Esophagus squamous epithelium (tissue), 5 donors: ENCODE measurements around the gene NPEPL1. TPM values are rescaled to one million over a fixed set of nuclear protein-coding genes. Genes with fewer than 3 reads are reported as not detected.
A peak's percentile ranks its signal among the peaks of the same experiment; 100 is the strongest.

Source experiments
- DNase-seq: peaks from one replicate; lab custom pipeline; 2025; lab: John Stamatoyannopoulos, UW
- H3K27ac ChIP-seq, 4 donors: fragments of 200-600 bp; sonication (generic); one replicate each; pipeline ENCODE4 v1.5.1; 2016 to 2019; ENCODE audit warnings: mild to moderate bottlenecking in 1 of 4
- H3K27me3 ChIP-seq, 4 donors: fragments of 200-600 bp; sonication (generic); 1 replicate in 3 of 4; 2 replicates in 1 of 4; pipeline versions ENCODE4 v1.5.1 to v1.6.0; 2017 to 2021; ENCODE audit warnings: antibody characterized with exemption in 1 of 4
- H3K36me3 ChIP-seq, 3 donors: fragments of 200-600 bp; sonication (generic); one replicate each; pipeline ENCODE4 v1.5.1; 2016 to 2019
- H3K4me1 ChIP-seq, 3 donors: fragments of 200-600 bp; sonication (generic); one replicate each; pipeline ENCODE4 v1.5.1; 2017 to 2019
- H3K4me3 ChIP-seq, 4 donors: fragments of 200-600 bp; sonication (generic); 1 replicate in 3 of 4; 2 replicates in 1 of 4; pipeline ENCODE4 v1.5.1; 2016 to 2019; ENCODE audit warnings: mild to moderate bottlenecking in 2 of 4, moderate library complexity in 1 of 4
- H3K9me3 ChIP-seq, 3 donors: fragments of 200-600 bp; sonication (generic); one replicate each; pipeline ENCODE4 v1.5.1; 2016 to 2019
- POLR2A ChIP-seq, 4 donors: fragments of 450-650 bp; IDR thresholded peaks; one replicate each; pipeline ENCODE4 v1.6.1; 2017; ENCODE audit warnings: antibody characterized with exemption in 4 of 4, mild to moderate bottlenecking in 4 of 4, moderate library complexity in 3 of 4
- WGBS, 2 donors: methylation state at CpG; one replicate each; pipeline ENCODE4 v1.1.5; 2018; 5-methylcytosine and 5-hydroxymethylcytosine counted together
- intact Hi-C: fragments of 100-400 bp; cut with DNase I; formaldehyde crosslinking; loops from one replicate; pipeline ENCODE4 v1.15.0; 2022
- total RNA-seq, 4 donors: library from RNA; depleted of rRNA; stranded (reverse); fragments of >200 nt; gene quantifications; one replicate each; pipeline ENCODE4 v1.1.0, GENCODE V29; 2016
- TF ChIP-seq, protein P1 (sequence below), 6 experiments: fragments of 450-650 bp in 4 of 6; fragments of 200-600 bp in 2 of 6; sonication (generic) in 2 of 6; IDR thresholded peaks; one replicate each; pipeline ENCODE4 v1.5.1; 2016 to 2019; ENCODE audit warnings: antibody characterized with exemption in 6 of 6, mild to moderate bottlenecking in 4 of 6, moderate library complexity in 4 of 6
- donor health status: DM: yes; HTN: yes; CAD: no.

NPEPL1 gene
- total RNA-seq, 4 donors from 2014 or later: 16.7 to 36.0 (median 21.0) TPM

DNA sequence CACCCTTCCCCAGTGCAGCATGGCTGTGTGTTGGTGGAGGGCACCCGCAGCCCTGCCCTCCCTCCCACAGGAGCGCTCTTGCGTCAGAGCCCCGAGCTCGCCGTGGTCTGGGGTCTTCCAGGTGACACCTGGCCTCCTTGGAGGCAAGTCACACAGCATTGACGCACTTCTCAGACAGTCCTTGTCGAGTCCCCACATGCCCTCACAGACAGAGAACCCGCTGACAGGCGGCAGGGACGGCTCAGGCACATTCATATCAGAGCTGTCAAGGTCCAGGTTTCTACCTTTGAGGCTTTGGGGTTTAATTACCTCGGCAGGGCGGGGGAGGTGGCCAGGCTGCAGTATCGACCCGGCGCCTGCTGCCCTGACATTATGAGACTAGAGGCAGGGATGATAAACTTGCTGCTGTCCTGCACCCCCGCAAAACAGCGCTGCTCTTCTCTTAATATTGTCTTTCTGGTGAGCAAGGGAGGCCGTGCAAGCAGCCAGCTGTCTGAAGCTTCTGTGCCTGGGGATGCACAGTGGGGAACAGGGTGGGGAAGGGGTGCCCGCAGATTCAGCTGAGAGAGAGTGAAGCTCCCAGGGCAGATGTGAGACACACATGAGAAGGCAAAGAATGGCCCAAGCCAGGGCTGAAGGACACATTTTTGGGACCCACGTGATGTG, 4.7 kb downstream of the NPEPL1 start:
- no peak overlapping the region for H3K4me3 ChIP-seq
- H3K4me1 ChIP-seq: peaks cover 16 to 19% (median 16%) of the 10 kb centered on the region in 3 donors
- TF ChIP-seq POLR2A (IDR thresholded peaks at IDR 0.05): no peak
- TF ChIP-seq, protein P1, sequence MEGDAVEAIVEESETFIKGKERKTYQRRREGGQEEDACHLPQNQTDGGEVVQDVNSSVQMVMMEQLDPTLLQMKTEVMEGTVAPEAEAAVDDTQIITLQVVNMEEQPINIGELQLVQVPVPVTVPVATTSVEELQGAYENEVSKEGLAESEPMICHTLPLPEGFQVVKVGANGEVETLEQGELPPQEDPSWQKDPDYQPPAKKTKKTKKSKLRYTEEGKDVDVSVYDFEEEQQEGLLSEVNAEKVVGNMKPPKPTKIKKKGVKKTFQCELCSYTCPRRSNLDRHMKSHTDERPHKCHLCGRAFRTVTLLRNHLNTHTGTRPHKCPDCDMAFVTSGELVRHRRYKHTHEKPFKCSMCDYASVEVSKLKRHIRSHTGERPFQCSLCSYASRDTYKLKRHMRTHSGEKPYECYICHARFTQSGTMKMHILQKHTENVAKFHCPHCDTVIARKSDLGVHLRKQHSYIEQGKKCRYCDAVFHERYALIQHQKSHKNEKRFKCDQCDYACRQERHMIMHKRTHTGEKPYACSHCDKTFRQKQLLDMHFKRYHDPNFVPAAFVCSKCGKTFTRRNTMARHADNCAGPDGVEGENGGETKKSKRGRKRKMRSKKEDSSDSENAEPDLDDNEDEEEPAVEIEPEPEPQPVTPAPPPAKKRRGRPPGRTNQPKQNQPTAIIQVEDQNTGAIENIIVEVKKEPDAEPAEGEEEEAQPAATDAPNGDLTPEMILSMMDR (IDR thresholded peaks at IDR 0.05): no peak
- intact Hi-C loops: no loop called here
- H3K27ac ChIP-seq: no peak overlapping the region
- no peak for DNase-seq
- H3K27me3 ChIP-seq: no peaks in the 10 kb centered on the region
- no peaks in the 10 kb centered on the region for H3K9me3 ChIP-seq
- peaks cover 15 to 79% (median 22%) of the 10 kb centered on the region in 3 donors for H3K36me3 ChIP-seq
- WGBS, 2 donors: 66 to 93% methylated on average over 2 of the region's 21 CpGs

DNA sequence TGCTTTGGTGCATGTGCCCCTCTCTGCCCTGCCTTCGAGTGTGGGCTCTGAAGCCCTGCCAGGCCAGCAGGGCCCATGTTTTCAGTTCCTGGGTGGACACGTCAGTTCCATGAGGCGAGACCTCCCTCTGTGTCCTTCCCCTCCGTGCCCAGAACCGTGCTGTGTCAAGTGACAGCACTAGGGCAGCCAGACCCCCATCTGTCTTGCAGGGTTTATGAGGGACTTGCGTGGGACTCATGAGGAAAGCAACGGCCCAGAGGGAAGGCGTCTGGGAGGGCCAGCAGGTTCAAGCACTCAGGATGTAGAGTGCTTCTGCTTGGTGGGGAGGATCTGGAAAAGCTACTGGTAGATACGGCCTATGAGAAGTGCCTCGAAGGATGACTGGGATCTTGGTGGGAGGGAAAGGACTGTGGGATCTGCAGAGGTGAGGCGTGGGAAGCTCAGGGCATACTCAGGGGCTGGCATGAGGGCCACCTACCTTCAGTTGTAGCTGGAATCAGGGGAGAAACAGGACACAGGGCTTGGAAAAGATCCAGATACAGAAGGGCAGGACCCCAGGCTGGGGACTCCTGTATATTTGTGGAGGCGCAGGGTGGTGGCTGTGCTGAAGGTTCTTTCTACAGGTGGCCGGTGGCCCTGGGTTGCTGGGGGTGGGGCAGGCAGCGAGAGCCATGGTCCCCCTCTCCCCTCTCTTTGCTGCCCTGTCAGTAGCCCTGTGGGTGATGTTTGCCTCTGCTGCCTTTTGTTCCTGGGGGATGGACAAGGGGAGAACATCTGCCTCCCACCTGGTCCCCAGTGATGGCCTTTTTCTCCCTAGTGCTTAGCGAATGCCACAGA, 5.5 kb downstream of the NPEPL1 start:
- Histone ChIP-seq H3K9me3 (no peaks in the 10 kb centered on the region), H3K4me3 (no peak overlapping the region), H3K27ac (peak overlapping the region in 2 of 4 donors; percentile 39 to 44), H3K36me3 (peaks cover 20 to 86% (median 23%) of the 10 kb centered on the region in 3 donors), H3K27me3 (no peaks in the 10 kb centered on the region), H3K4me1 (peaks cover 15 to 17% (median 16%) of the 10 kb centered on the region in 3 donors)
- DNase-seq: no peak
- 92 to 97% methylated on average over 4 of the region's 15 CpGs for WGBS, 2 donors
- TF ChIP-seq, protein P1 (IDR thresholded peaks at IDR 0.05): no peak
- intact Hi-C loops: no loop called here

DNA sequence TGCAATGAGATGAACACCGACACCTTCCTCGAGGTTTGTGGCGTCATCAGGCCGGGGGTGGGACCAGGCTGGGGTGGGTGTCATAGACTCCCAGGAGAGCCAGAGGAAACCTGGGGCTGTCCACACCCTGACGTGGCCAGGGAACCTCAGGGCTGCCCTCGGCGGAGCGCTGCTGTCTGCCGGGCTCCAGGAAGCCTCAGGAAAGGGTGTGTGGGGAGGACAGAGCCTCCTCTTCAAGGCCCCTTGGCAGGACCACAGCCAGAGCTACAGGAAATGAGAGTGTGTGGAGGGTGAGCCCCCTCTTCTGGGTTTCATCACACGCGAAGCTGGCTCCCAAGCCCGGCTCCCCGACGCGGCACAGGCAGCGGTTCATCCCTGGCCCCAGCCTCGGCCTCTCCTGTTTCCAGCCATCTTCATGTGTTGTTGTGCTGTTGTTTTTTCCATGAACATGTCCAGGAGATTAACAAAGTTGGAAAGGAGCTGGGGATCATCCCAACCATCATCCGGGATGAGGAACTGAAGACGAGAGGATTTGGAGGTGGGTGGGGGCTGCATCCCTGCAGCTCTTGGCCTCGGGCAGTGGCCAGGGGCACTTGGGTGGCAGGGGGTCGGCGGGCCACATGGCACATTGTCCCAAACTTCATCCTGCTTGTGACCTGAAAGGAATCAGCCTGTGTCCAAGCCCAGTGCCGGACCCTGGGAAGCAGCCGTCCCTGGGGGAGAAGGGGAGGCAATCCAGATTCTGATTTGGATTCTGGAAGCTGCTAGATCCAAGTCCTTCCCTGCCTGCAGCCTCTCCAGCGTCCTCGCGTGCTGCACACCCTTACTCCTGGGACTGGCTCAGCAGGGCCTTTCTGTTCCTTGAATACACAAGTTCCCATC, 6.4 kb downstream of the NPEPL1 start:
- Histone ChIP-seq H3K4me3 (no peak overlapping the region), H3K36me3 (peaks cover 23 to 95% (median 29%) of the 10 kb centered on the region in 3 donors), H3K4me1 (peaks cover 6 to 8% (median 8%) of the 10 kb centered on the region in 3 donors), H3K9me3 (no peaks in the 10 kb centered on the region), H3K27ac (peak overlapping the region in 2 of 4 donors; percentile 39 to 52), H3K27me3 (no peaks in the 10 kb centered on the region)
- DNase-seq: no peak
- TF ChIP-seq, protein P1 (IDR thresholded peaks at IDR 0.05): no peak
- no peak for TF ChIP-seq POLR2A (IDR thresholded peaks at IDR 0.05)
- 75 to 91% methylated on average over 8 to 12 of the region's 27 CpGs for WGBS, 2 donors
- intact Hi-C loops: no loop called here

DNA sequence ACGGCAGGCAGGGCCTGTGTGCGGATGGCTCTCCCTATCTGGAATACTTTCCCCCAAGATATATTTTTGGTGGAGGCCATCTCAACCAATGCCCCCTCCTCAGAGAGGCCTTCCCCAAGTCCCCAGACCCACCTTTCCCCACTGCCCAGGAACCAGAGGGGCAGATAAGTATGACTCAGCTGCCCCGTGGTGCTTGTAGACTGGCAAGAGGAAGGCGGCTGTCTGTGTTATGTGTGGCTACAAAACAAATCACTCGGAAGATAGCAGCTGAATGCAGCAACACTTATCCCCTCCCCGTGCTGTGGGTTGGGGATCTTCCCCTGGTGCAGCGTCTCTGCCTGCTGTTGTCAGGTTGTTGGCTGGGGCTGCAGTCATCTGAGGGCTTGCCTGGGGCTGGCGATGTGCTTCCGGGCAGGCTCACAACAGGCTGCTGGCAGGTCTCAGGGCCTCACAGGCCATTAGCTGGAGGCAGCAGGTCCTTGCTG, 7.1 kb downstream of the NPEPL1 start:
- H3K9me3 ChIP-seq: no peaks in the 10 kb centered on the region
- DNase-seq: no peak
- no peaks in the 10 kb centered on the region for H3K27me3 ChIP-seq
- intact Hi-C loops: no loop called here
- H3K27ac ChIP-seq: peak overlapping the region in 2 of 4 donors; percentile 39 to 49
- 81 to 83% methylated on average over 1 to 6 of the region's 9 CpGs for WGBS, 2 donors
- TF ChIP-seq, protein P1 (IDR thresholded peaks at IDR 0.05): no peak
- no peak for TF ChIP-seq POLR2A (IDR thresholded peaks at IDR 0.05)
- no peak overlapping the region for H3K4me3 ChIP-seq
- peaks cover 0 to 2% (median 1%) of the 10 kb centered on the region in 3 donors for H3K4me1 ChIP-seq
- H3K36me3 ChIP-seq: peaks cover 23 to 96% (median 31%) of the 10 kb centered on the region in 3 donors
